Activated CD4-positive, CD25-positive, alpha-beta regulatory T cell (primary cell): ENCODE results near the gene CBX4.

Experiments
- DNase-seq, 4 experiments: peaks; one replicate each; lab custom pipeline; 2025; lab: John Stamatoyannopoulos, UW

Gene CBX4

DNA sequence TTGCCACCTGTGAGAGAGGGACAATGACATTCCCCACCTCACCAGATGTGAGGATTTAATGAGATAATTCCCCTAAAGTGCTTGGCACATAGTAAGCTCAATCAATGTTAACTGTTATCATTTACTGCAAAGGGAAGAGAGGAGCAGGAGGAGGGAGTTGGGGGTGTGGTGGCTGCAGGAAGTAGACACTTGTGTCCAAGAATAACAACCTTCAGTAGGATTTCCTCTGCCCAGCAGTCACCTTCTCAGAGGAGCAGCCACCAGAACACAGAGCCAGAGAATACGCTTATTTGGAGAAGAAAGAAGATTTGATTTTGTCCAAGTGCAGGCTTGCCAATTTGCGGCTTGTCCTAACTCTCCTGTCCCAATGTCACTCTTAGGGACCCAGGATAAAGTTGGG lies 10.2 kb downstream of the CBX4 start:
- no peak for DNase-seq

DNA sequence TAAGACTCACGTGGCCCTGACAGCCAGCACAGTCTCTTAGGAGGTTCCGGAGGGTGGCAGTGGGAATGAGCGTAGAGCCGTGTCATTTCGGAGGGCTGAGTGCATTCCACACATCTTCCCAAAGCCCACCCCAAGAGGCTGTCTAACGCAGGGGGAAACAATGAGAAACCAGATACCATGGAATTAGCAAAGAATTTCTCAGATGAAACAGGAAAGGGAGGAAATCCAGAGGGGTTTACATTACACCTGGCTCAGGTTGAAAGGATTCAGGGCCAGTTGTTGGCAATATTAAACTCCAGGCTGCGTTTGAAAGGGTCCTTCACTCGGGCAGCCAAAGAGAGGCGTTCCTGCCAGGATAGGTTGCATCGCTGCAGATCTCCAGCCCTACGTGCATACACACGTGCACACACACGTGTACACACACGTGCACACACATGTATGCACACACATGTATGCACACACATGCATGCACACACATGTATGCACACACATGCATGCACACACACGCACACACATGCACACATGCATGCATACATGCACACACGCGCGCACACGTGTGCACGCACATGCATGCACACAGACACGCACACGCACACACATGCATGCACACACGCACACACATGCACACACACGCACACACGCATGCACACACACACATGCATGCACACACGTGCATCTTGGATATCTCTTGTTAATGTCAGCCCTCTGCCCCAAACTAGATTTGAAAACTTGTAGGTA lies 12.2 kb downstream of the CBX4 start:
- no peak for DNase-seq

DNA sequence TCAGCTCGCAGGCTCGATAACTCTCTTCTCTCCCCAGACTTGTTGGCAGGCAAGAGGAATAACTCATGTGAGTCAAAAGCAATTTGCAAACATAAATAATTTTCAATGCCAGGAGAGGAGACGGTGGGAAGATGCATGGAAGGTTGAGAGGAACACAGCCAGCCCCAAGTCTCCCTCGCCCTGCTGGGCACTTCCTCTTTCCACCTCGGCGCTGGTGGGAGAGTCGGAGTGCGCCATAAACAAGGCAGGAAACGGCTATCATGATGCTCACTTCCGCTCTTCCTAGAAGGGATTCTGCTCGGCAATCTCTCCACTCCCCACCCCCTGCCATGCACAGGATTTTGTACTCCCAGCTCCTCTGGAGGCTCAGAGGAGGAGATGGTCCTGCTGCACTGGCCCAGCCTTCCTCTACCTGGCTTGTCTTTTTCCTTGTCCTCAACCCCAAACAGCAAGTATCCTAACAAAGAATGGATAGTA lies 13.0 kb downstream of the CBX4 start:
- no peak for DNase-seq

DNA sequence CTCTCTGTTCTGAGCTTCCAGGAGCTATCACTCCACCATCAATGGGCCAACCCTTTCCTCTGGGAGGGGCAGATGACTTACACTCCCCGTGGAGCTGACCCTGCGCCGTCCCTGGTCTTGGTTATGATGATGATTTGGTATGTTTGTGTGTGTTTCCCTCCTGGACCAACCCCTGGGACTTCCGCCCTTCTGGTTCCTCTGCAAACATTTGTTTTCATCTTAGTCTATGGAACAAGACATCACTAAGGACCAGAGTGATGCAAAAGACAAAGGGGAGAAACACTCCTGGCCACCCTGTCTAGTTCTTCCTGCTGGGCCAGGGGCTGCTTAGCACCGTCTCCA lies 13.7 kb downstream of the CBX4 start:
- no peak for DNase-seq

DNA sequence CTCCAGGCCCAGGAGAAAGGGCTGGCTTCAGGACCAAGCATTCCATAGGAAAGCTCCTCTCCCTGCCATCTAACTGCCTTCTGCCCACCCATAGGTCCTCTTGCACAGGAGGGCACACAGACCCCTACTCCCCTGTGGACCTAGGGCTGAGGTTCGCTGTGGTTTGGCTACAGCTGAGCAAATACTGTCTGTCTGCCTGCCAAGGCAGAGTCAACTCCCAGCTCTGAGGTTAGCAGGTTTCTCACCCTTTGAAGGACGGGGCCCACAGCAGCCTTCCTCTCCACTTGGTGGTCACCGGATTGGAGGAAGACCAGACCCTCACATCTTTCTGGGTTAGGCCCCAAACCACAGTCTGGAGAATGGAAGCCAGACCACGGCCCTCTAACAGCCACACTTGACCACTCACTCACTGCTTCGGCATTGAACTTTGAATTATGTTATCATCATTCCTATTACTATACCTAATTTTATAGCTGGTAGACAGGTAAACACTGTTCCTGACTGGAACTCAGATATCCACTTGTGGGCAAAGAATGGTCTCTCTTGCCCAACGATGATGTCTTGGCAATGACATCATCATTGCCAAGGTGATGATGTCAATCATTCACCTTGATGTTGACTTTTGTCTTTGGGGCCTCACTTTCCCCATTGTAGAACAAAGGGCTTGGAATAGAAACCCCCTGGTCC lies 14.2 kb downstream of the CBX4 start:
- no peak for DNase-seq

DNA sequence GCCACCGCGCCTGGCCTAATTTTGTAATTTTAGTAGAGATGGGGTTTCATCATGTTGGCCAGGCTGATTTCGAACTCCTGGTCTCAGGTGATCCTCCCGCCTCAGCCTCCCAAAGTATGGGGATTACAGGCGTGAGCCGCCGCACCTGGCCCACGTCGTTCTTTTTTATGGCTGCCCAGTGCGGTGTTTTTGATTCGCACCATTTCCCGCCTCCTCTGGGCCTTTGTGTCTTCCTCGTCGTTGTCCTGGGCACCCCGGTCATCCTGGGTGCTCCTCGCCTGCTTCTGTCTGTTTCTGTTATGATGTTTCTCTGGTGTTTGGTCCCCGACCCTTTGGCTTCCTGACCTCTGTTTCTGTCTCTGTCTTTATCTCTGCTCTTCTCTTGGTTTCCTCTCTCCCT lies 15.0 kb downstream of the CBX4 start:
- DNase-seq = no peak

DNA sequence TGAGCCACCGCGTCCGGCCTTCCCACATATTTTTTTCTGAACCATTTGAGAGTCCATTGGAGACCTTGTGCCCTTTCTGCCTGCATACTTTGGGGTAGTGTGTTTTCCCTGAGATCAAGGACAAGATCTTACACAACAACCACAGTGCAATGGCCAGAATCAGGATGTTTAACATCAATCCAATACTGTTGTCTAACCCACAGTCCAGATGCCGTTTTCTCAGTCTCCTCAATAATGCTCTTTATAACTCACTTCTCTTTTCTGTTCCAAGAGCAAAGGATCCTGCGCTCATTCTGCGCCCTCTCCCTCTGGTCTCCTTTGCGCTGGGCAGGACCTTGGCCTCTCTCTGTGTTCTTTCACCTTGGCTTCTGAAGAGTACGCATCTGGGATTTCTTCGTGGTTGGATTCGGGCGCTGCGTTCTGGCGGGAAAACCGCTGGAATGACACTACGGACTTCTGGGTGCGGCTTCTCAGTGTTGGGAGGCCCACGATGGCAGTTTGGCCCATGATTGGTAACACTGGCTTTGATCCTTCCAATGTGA lies 16.6 kb downstream of the CBX4 start:
- DNase-seq = no peak

DNA sequence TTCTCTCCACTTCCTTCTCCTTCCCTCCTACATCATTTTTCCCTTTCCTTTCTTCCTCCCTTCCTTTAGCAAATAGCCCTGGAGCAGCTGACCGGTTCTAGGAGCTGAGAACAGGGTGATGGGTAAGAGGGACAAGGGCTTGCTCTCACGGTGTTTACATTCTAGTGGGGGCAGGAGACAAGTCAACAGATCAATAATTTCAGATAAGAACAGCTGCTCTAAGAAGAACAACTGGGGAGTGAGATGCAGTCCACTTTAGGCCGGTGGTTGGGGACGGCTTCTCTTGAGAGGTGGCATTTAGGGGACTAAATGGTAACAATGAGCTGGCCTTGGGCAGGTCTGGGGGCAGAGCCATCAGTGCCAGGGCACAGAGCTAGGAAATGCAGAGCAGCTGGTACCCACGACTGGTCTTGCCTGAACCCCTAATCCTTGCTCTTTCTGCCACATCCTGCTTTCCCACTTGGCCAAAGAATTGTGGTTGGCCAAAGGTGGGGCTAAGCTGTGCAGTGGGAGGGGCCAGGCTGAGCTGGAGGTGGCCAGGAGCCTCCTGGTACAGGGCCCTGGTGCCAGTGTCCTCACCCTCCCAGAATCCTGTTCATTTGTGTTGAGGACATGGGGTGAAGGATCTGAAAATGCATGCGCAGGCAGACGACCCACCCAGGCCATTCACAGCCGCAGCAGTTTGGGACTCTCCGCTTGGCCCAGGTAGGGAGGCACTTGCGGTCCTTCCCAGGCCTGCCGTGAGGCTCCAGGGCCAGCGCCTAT lies 17.7 kb downstream of the CBX4 start:
- DNase-seq = no peak

DNA sequence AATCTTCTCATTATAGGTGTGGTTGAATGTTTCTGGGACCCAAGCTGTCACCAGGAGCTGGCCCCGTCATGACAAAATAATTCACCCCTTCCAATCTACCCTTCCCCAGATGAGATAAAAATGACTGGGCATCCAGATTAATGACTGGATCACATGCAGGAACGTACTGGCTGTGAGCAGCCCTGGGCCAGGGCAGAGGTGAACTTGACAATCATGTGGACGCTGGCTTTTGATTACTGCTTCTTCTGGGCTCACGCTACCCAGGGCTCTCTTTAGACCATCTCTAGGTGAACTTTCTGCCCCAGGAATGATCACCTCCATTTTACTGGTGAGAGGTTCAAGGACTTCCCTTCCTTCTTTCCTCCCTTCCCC lies 18.3 kb downstream of the CBX4 start:
- DNase-seq = no peak

DNA sequence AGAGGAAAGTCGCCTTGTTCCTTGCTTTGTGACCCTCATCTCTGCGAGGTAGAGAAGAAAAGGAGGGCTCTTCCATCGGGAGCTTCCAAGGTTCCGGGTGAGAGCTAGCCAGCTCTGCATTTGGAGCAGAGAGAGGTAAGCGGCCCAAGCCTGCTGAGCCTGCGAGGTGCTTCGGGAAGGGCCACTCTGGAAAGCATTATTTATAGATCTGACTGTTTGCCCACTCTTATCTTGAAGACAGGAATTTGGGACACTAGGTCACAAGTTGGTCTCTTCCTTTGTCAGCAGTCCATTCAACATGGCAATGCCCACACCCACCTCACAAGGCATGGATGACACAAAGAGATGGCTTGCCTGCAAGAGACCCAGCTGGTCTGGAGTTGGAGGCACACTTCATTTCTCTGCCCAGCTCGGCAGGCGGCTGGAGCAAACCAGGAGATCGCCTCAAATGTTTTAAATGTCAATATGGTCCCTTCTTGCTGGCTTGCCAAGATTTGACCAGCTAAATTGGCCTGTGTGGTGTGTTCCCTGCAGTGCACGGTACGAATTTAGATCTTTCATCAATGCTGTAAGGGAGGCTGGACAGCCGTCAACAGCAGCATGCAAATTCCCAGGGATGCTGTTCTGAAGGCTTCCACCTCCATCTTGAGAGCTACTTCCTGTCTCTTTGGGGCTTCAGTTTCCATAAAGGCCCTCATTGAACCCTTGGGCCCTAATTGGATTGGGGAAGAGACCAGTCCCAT lies 19.5 kb downstream of the CBX4 start:
- no peak for DNase-seq

DNA sequence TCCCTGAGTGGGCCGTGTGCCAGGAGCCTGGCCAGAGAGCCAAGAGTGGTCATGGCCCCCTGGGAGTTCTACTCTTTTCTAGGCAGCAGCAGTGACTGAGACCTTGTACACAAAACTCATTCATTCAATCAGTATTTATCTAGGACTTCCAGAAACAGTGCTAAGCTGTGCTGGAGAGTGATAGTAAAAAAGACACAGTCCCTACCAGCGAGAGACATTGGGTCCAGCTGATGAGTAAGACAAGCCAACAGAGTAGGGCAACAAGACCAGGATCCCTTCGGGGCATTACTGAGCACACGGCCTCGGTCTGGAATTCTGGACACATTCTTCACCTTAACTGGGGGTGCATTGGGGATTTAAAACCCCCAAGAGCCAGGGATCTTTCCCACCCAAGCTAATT lies 20.2 kb downstream of the CBX4 start:
- no peak for DNase-seq

DNA sequence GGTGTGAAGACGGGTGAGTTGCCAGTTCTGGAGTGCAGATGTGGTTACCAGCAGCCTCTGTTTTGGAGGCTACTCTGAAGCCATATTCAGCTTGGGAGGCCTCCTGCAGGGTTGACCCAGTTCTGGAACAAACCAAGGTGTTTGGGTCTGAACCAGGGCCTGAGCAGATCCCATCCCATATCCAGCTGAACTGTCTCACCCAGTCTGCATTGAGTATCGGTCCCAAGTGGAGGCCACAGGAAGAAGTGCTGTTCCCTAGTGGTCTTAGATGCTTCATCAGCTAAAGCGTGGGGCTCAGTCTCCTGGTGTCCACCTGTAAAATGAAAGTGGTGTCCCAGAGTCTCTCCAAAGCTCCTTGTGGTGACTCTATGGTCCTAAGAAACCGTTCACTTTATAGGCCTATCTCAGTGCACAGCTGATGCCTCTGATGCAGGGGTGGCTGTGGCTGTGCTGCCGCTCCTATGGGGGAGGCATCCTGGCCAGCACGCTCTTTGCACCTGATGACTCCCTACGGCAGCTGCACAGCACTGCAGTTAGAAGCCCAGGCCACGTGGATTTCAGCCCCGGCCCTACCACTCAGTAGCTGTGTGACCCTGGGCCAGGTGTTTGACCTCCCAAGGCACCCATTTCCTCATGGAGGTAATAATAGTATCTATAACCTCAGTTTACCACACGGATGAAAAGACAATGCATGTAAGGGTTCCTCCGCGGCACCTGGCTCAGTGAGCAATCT lies 21.0 kb downstream of the CBX4 start:
- DNase-seq = no peak

DNA sequence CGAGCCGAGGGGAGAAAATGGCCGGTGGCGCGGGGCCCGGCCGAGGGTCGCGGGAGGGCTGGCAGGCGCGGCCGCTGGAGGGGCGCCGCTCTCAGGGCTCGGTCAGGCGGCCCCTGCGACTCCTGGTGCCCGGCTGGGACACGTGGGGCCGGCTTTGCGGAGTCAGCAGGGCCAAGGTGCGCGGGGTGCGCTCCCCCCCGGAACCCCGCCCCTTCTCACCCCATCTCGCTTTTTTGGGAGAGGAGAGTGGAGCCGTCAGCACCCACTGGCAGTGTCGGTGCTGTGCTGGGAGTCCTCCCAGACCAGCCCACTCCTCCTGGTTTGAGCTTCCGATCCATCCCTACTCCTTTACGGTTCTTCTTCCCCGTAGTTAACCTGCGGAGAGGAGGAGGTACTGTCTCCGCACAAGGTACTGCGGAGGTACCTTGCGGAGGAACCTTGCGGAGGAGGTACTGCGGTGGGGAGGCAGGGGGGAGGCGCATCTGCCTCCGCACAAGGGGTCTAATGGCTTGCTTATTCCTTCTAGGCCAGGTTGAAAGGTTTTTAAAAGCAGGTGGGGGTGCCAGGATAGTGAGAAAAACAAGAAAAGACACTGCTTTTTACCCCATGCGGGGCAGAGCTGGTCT lies 23.3 kb downstream of the CBX4 start:
- no peak for DNase-seq

DNA sequence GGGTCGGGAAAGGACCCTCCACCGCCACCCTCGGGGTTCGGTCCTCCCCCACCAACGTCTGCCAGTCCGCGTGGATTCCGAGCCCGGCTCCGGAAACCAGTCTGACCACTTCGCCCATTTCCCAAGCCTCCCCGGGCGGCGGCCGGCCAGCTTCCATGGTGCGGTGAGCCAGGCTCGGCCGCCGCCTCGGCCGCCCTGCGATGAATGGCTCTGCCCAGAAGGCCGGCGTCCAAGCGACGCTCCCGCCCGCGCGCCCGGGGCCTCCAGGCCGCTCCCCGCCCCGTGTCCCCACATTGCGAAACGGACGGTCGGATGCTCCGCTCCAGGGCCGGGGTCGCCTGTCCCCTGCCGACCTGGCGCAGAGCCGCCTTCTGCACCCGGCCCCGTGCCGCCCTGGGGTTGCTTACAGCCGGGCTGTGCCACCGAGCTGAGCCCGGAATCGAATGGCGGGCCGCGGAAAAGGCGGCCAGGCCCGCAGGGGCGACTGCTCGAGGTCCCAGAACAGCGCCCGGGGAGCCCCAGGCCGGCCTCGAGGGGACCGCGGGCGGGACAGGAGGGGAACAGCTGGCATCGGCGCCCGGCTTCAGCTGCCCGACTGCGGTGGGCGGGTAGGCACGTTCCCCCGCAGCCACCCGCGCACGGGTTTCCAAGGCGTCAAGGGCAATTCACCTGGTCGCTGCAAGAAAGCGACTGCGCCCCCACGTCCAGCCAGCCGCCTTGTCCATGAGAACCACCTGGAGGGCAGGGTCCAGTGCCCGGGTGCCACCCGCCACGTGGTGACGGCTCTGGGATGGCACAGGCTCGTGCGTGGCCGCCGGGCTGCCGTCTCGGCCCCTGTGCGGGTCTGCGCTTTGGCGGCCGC lies 24.0 kb downstream of the CBX4 start:
- no peak for DNase-seq

DNA sequence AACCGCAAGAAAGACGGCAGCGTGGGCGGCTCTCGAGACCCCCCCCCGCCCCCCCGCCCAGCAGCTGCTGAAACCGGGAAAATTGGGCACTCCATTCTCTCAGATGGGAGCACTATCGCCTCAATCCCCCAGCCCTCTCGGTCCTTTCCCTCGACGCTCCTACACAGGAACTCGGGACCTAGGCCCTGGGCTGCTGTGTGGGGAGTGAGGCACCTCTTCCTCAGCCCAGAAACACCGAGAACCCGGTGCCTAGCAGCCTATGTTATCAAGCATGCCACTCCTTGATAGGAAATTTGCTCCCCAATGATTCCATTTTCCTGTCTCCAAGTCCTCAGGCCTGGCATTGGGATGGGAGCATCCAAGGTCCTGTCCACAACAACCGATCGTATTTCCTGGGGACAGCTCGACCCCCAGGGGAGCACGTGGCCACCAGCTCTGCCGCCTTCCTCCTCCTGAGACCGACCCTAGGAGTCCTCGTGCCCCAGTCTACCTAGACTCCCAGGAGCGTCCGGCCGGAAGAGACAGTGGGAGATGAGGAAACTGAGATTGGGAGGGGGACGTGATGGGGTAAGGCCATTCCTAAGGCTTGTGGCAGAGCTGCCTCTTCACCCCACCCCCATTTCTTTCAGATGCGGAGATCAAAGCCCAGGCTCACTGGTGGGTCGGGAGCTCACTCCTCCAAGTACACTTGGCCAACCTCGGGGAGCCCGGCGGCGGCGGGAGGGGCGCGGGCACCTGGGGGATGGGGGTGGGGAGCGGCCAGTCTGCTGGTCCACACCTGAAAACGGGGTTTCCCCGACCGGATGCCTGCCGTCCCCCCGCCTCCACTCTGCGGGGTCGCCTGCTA lies 24.9 kb downstream of the CBX4 start:
- DNase-seq = no peak

DNA sequence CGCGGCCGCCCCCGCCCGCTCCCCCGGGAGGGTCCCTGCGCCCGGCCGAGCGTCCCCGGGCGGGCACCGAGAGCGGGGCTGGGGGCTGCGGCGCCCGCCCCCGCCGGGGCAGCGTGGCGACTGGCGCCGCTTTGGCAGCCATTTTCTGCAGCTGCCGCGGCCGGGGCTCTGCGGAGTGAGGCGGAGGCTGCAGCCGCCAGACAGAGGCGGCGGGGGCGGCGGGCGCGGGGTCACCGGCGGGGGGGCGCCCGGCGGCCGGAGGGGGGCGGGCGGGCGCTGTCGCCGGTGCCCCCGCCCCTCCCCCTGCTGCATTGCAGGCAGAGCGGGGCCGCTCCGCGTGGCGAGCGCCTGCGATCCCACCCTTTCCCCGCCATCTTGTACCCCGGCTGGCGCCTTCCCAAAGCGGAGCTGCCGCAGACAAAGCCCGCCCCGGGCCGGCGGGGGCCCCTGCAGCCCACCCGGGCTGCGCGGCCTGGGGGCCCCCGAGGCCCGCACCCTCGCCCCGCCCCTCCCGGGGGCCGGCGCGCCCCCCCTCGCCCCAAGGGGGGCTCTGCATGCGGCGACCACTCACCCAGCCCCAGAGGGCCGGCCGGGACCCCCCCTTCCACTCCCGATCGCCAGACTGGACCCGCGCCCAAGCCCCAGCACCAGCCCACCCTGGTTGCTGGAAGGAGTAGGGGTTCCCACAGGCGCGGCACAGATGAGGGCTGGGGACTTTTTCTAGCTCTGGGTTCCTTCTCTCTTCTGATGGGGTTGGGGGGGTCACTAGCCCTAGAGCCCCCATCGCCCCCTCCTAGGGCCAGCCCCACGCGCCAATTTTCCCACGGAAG lies 25.7 kb downstream of the CBX4 start:
- DNase-seq = no peak

DNA sequence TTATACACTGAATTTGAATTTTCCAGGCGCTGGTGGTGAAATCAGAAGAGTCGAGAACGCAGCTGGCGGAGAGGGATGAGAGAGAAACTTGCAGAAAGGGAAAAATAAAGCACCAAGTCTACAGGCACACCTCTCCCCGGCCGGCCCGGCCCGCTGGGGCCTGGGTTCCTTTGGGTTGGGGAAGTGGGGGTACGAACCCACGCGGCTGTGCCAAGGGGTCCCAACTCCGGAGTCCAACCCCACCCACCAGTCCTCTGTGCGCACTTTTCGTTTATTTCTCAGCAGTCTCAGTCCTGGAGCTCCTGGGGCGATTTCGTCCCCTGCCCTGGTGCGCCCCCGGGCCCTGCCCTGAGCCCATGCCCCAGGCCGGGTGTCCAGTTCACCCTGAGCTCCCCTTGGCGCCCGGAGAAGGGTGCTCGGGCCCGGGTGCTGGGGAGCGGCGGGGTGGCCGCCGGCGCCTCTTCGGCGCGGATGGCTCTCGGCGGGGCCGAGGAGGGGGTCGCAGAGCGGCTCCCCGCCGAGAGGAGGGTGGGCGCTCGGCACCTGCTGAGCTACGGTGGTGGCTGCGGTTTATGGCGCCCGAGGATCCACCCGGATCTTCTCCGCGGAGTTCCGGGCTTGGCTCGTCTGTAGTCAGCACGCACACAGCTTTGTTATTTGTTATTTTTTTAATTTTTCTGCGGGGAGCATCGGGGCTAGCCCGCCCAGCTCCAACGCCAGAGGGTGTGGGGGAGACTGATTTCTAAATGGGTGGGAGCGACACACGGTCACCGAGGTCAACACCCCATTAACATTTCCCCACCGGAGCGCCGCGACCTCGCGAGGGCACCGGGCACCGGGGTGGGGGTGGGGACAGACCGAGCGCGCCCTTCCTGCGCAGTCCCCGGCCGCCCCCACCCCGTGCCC lies 26.6 kb downstream of the CBX4 start:
- no peak for DNase-seq
